OCI-M1 (cell line): ENCODE measurements around the gene CLHC1.
"Not testable (repeated sequence)": the region's sequence is repeated elsewhere in the genome, so short reads cannot be mapped to it uniquely, and the experiment has no call there.

ENCODE experiments used
- DNase-seq: peaks from one replicate; lab custom pipeline; 2025; lab: John Stamatoyannopoulos, UW

Gene CLHC1

GRCh38 chr2:55152475-55153412, 79.3 kb downstream of the CLHC1 start:
- no peak for DNase-seq

- DNase-seq, result no peak
These were observed 80.2 kb downstream of the CLHC1 start for GRCh38 chr2:55151733-55152433.

- DNase-seq, result no peak
These were observed 81.3 kb downstream of the CLHC1 start for GRCh38 chr2:55150834-55151233.

- no peak for DNase-seq
These were observed 83.8 kb downstream of the CLHC1 start for GRCh38 chr2:55148269-55148668.

GRCh38 chr2:55147531-55147930, 84.6 kb downstream of the CLHC1 start:
- DNase-seq, result no peak

- no peak for DNase-seq
These were observed 85.1 kb downstream of the CLHC1 start for GRCh38 chr2:55147041-55147440.

GRCh38 chr2:55146263-55146662, 85.8 kb downstream of the CLHC1 start:
- DNase-seq, result no peak

- DNase-seq, result no peak
These were observed 86.9 kb downstream of the CLHC1 start for GRCh38 chr2:55144922-55145820.

GRCh38 chr2:55143706-55144105, 88.4 kb downstream of the CLHC1 start:
- DNase-seq, result not testable (repeated sequence)

- no peak for DNase-seq
These were observed 89.6 kb downstream of the CLHC1 start for GRCh38 chr2:55142518-55142917.

GRCh38 chr2:55141572-55142413, 90.3 kb downstream of the CLHC1 start:
- DNase-seq, result no peak

GRCh38 chr2:55140316-55141219, 91.5 kb downstream of the CLHC1 start:
- peak; percentile 87 for DNase-seq

GRCh38 chr2:55139305-55139704, 92.8 kb downstream of the CLHC1 start:
- no peak for DNase-seq

- no peak for DNase-seq
These were observed 93.2 kb downstream of the CLHC1 start for GRCh38 chr2:55138882-55139229.

GRCh38 chr2:55138014-55138881, 93.8 kb downstream of the CLHC1 start:
- peak; percentile 32 for DNase-seq

- peak; percentile 53 for DNase-seq
These were observed 94.8 kb downstream of the CLHC1 start for GRCh38 chr2:55137024-55137958.

- DNase-seq, result no peak
These were observed 96.0 kb downstream of the CLHC1 start for GRCh38 chr2:55136138-55136541.

- DNase-seq, result no peak
These were observed 96.6 kb downstream of the CLHC1 start for GRCh38 chr2:55135491-55135890.
